Measurements from ENCODE around the gene P2RX5. TPM values are rescaled to one million over a fixed set of nuclear protein-coding genes. Genes with fewer than 3 reads are reported as not detected.

Gene P2RX5
- total RNA-seq, 1 donor from 2014 or later = 0.30 TPM

- H3K9me3 Mint-ChIP-seq (ENCODE audit: low read depth) = no peaks in the 10 kb centered on the region
- H3K4me1 Mint-ChIP-seq (ENCODE audit: low read depth) = no peaks in the 10 kb centered on the region
- H3K4me3 Mint-ChIP-seq (ENCODE audit: unreplicated experiment) = no peak overlapping the region
- H3K27ac Mint-ChIP-seq (ENCODE audit: unreplicated experiment) = no peak overlapping the region
- H3K27me3 Mint-ChIP-seq (ENCODE audit: low read depth) = peaks cover 11% of the 10 kb centered on the region
- H3K36me3 Mint-ChIP-seq (ENCODE audit: low read depth) = no peaks in the 10 kb centered on the region
- TF ChIP-seq CTCF (IDR thresholded peaks at IDR 0.05) = no peak
- DNase-seq (ENCODE audit: low spot score) = no peak
Observed at GRCh38 chr17:3685174-3685573, 10.8 kb downstream of the P2RX5 start.

GRCh38 chr17:3683054-3683511 is 12.9 kb downstream of the P2RX5 start:
- no peaks in the 10 kb centered on the region for H3K4me1 Mint-ChIP-seq (ENCODE audit: low read depth)
- H3K27me3 Mint-ChIP-seq (ENCODE audit: low read depth) = peaks cover 11% of the 10 kb centered on the region
- H3K9me3 Mint-ChIP-seq (ENCODE audit: low read depth) = no peaks in the 10 kb centered on the region
- peak; percentile 86 for TF ChIP-seq CTCF (IDR thresholded peaks at IDR 0.05)
- DNase-seq (ENCODE audit: low spot score) = no peak
- no peaks in the 10 kb centered on the region for H3K36me3 Mint-ChIP-seq (ENCODE audit: low read depth)
- no peak overlapping the region for H3K4me3 Mint-ChIP-seq (ENCODE audit: unreplicated experiment)
- H3K27ac Mint-ChIP-seq (ENCODE audit: unreplicated experiment) = no peak overlapping the region

GRCh38 chr17:3682033-3682432 is 13.9 kb downstream of the P2RX5 start:
- DNase-seq (ENCODE audit: low spot score) = no peak
- Mint-ChIP-seq H3K36me3 (ENCODE audit: low read depth) (no peaks in the 10 kb centered on the region), H3K4me3 (ENCODE audit: unreplicated experiment) (no peak overlapping the region), H3K27ac (ENCODE audit: unreplicated experiment) (no peak overlapping the region), H3K4me1 (ENCODE audit: low read depth) (no peaks in the 10 kb centered on the region), H3K27me3 (ENCODE audit: low read depth) (peaks cover 11% of the 10 kb centered on the region), H3K9me3 (ENCODE audit: low read depth) (no peaks in the 10 kb centered on the region)
- no peak for TF ChIP-seq CTCF (IDR thresholded peaks at IDR 0.05)

- peaks cover 11% of the 10 kb centered on the region for H3K27me3 Mint-ChIP-seq (ENCODE audit: low read depth)
- no peaks in the 10 kb centered on the region for H3K4me1 Mint-ChIP-seq (ENCODE audit: low read depth)
- H3K4me3 Mint-ChIP-seq (ENCODE audit: unreplicated experiment) = no peak overlapping the region
- no peak for TF ChIP-seq CTCF (IDR thresholded peaks at IDR 0.05)
- no peak for DNase-seq (ENCODE audit: low spot score)
- no peaks in the 10 kb centered on the region for H3K36me3 Mint-ChIP-seq (ENCODE audit: low read depth)
- H3K27ac Mint-ChIP-seq (ENCODE audit: unreplicated experiment) = no peak overlapping the region
- no peaks in the 10 kb centered on the region for H3K9me3 Mint-ChIP-seq (ENCODE audit: low read depth)
Observed at GRCh38 chr17:3681565-3681964, 14.4 kb downstream of the P2RX5 start.

GRCh38 chr17:3681057-3681456 is 14.9 kb downstream of the P2RX5 start:
- Mint-ChIP-seq H3K27me3 (ENCODE audit: low read depth) (peaks cover 11% of the 10 kb centered on the region), H3K27ac (ENCODE audit: unreplicated experiment) (no peak overlapping the region), H3K36me3 (ENCODE audit: low read depth) (no peaks in the 10 kb centered on the region), H3K4me1 (ENCODE audit: low read depth) (no peaks in the 10 kb centered on the region), H3K4me3 (ENCODE audit: unreplicated experiment) (no peak overlapping the region), H3K9me3 (ENCODE audit: low read depth) (no peaks in the 10 kb centered on the region)
- DNase-seq (ENCODE audit: low spot score) = no peak
- no peak for TF ChIP-seq CTCF (IDR thresholded peaks at IDR 0.05)
